Smooth muscle cell of trachea (primary cell): ENCODE results near the gene ZPR1. TPM values are rescaled to one million over a fixed set of nuclear protein-coding genes. Genes with fewer than 3 reads are reported as not detected.

Experiments used
- total RNA-seq: library from RNA; depleted of rRNA; stranded (reverse); fragments of >200 nt; gene quantifications from 2 replicates; pipeline ENCODE4 v1.2.1, GENCODE V29; 2014

The ZPR1 gene, protein sequence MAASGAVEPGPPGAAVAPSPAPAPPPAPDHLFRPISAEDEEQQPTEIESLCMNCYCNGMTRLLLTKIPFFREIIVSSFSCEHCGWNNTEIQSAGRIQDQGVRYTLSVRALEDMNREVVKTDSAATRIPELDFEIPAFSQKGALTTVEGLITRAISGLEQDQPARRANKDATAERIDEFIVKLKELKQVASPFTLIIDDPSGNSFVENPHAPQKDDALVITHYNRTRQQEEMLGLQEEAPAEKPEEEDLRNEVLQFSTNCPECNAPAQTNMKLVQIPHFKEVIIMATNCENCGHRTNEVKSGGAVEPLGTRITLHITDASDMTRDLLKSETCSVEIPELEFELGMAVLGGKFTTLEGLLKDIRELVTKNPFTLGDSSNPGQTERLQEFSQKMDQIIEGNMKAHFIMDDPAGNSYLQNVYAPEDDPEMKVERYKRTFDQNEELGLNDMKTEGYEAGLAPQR
- 29.7 and 30.8 TPM in 2 replicates for total RNA-seq

GRCh38 chr11:116787786-116788486 is at the start of gene ZPR1:
Gene ZPR1, minus strand, starts transcription at chr11:116788023. Its CDS starts 33 bp downstream, at chr11:116787990.

GRCh38 chr11:116829525-116830183 is 41.8 kb upstream of the ZPR1 start, which contains the start of gene APOC3:
Gene APOC3, plus strand, starts transcription at chr11:116829907. Its CDS starts 676 bp downstream, at chr11:116830583.

DNA sequence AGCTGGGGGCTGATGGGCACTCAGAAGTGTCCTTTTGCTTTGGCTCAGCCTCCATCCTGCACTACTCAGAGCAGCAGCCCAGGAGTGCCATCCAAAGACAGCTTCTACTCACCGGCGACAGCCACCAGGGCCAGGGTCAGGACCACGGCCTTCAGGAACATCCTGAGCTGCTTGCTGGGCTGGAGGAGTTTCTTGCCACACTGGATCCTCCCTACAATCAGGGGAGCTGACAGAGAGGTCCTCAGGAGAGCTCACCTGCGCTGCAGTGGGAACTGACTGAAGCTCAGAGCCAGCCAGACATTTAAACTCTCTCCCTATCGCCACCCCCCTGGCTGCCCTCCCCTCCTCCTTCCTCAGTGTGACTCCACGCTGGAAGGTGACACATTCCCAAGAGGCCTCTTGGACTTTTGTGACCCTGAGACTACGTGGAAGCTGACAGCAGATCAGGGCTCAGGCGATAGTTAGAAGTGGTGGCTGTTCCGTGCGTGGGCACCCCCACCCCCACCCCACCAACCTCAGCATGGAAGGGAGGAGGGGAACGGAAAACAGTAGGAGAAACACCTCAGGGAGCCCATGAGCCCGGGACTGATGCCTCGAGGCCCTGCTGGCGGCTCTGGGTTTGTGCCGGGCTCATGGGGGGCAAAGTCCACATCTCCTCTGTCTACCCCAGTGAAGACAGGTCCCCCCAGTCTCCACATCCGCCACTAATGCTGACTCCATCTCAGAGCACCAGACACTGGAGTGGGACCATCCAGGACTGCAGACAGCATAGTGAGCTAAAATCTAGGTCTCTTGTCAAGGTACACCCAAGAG is 35.4 kb upstream of the ZPR1 start, which contains the start of gene APOA4:
TSS of gene APOA4 (minus strand) at position 274 of the 813 bp plus-strand sequence. CDS start at position 161, 113 bp downstream.

DNA sequence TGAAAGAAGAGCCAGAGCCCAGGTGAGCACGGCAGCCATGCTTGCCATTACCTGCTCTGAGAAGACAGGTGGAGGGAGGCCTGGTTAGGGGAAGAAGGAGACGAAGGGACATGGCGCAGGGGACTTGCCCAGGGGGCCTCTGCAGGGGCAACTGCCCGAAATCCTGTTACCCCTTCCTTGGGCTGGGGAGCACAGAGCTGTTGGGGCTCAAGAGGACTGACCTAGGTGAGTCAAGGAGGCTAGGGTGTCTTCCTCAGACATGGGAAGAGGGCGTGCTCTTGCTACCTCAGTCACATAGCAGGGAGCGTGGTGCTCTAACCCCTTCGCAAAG is 4.0 kb upstream of the ZPR1 start, which contains the start of gene APOA5:
TSS of gene APOA5 (minus strand) at position 67 of the 331 bp plus-strand sequence. CDS start at position 48, 19 bp downstream.

GRCh38 chr11:116772443-116773202 is 15.2 kb downstream of the ZPR1 start, which contains the start of gene BUD13:
Gene BUD13, minus strand, starts transcription at chr11:116772987. Its CDS starts 23 bp downstream, at chr11:116772964.

Other genes starting within 250 kb of the ZPR1 start
- gene BUD13, start 15.0 kb downstream of the ZPR1 start, total RNA-seq = 10.1 and 11.9 TPM in 2 replicates
- not detected in 2 replicates for gene APOA5, start 3.9 kb upstream of the ZPR1 start, total RNA-seq
- gene APOA4, start 35.3 kb upstream of the ZPR1 start, total RNA-seq = not detected in 2 replicates
- not detected in 2 replicates for gene APOC3, start 41.9 kb upstream of the ZPR1 start, total RNA-seq
- gene APOA1, start 49.6 kb upstream of the ZPR1 start, total RNA-seq = 0.33 TPM in 1 of 2 replicates, not detected in the other